Adipose tissue (tissue), 3 donors: ENCODE data around the gene ZIC5. TPM values are rescaled to one million over a fixed set of nuclear protein-coding genes. Genes with fewer than 3 reads are reported as not detected.

Experiments used
- H3K27ac ChIP-seq: one replicate; pipeline ENCODE4 v1.5.1; 2013; ENCODE audit warnings: low read depth, low read length
- WGBS, 3 donors: extraction: QIAGEN DNeasy Blood & Tissue Kit; methylation state at CpG; one replicate each; pipeline ENCODE4 v1.1.7; 2013; 5-methylcytosine and 5-hydroxymethylcytosine counted together
- polyA plus RNA-seq, 3 donors: library from polyadenylated mRNA; stranded (reverse); fragments of 200-250 nt; gene quantifications; one replicate each; pipeline ENCODE4 v1.2.3, GENCODE V29; 2013
- donor health status: healthy with polysubstance abuse.
- donor health status: Bipolar disorder and iron deficiency.
- donor health status: healthy.

ZIC5 gene
- polyA plus RNA-seq, result not detected

GRCh38 chr13:99971576-99972189 lies at the start of gene ZIC5:
Gene ZIC5 (minus strand): TSS chr13:99971767. CDS start chr13:99971603, 164 bp downstream.
- no peak within 1 kb of the TSS for H3K27ac ChIP-seq
- WGBS, 3 donors, result 4 to 8% (median 5%) methylated on average over 41 of the region's 41 CpGs

- H3K27ac ChIP-seq, result no peak overlapping the region
- 91 to 98% (median 97%) methylated on average over 3 of the region's 3 CpGs for WGBS, 3 donors
Observed at GRCh38 chr13:100019780-100020356, 48.3 kb upstream of the ZIC5 start.

GRCh38 chr13:100014621-100015020 lies 43.1 kb upstream of the ZIC5 start:
- 88 to 94% (median 94%) methylated on average over 1 of the region's 1 CpG for WGBS, 3 donors
- no peak overlapping the region for H3K27ac ChIP-seq

- 88 to 93% (median 90%) methylated on average over 11 of the region's 11 CpGs for WGBS, 3 donors
Observed at GRCh38 chr13:99998261-99998660, 26.7 kb upstream of the ZIC5 start.

GRCh38 chr13:99997702-99998214 lies 26.2 kb upstream of the ZIC5 start:
- WGBS, 3 donors, result 37 to 52% (median 39%) methylated on average over 39 to 40 of the region's 40 CpGs
- no peak overlapping the region for H3K27ac ChIP-seq

More at GRCh38 chr13:99998261-99998660, 26.7 kb upstream of the ZIC5 start:
- H3K27ac ChIP-seq, result no peak overlapping the region

- WGBS, 3 donors, result 20 to 24% (median 24%) methylated on average over 8 of the region's 8 CpGs
Observed at GRCh38 chr13:99996381-99996973, 24.9 kb upstream of the ZIC5 start.

GRCh38 chr13:99995589-99996380 lies 24.2 kb upstream of the ZIC5 start:
- WGBS, 3 donors, result 8 to 11% (median 10%) methylated on average over 21 of the region's 21 CpGs
- H3K27ac ChIP-seq, result no peak overlapping the region

More at GRCh38 chr13:99996381-99996973, 24.9 kb upstream of the ZIC5 start:
- no peak overlapping the region for H3K27ac ChIP-seq

GRCh38 chr13:99995104-99995588 lies 23.6 kb upstream of the ZIC5 start:
- H3K27ac ChIP-seq, result no peak overlapping the region
- 15 to 21% (median 21%) methylated on average over 3 of the region's 3 CpGs for WGBS, 3 donors

- 17 to 23% (median 22%) methylated on average over 1 of the region's 1 CpG for WGBS, 3 donors
Observed at GRCh38 chr13:99994638-99995020, 23.1 kb upstream of the ZIC5 start.

GRCh38 chr13:99993660-99994637 lies 22.4 kb upstream of the ZIC5 start:
- 13 to 17% (median 14%) methylated on average over 9 of the region's 9 CpGs for WGBS, 3 donors
- H3K27ac ChIP-seq, result no peak overlapping the region

More at GRCh38 chr13:99994638-99995020, 23.1 kb upstream of the ZIC5 start:
- no peak overlapping the region for H3K27ac ChIP-seq

- H3K27ac ChIP-seq, result no peak overlapping the region
- 9 to 12% (median 10%) methylated on average over 3 of the region's 3 CpGs for WGBS, 3 donors
Observed at GRCh38 chr13:99992949-99993351, 21.4 kb upstream of the ZIC5 start.

GRCh38 chr13:99991828-99992775 lies 20.5 kb upstream of the ZIC5 start:
- no peak overlapping the region for H3K27ac ChIP-seq
- WGBS, 3 donors, result 10 to 14% (median 10%) methylated on average over 36 of the region's 36 CpGs

GRCh38 chr13:99991013-99991827 lies 19.7 kb upstream of the ZIC5 start:
- no peak overlapping the region for H3K27ac ChIP-seq
- WGBS, 3 donors, result 9 to 10% (median 9%) methylated on average over 32 to 35 of the region's 35 CpGs

GRCh38 chr13:99990126-99990977 lies 18.8 kb upstream of the ZIC5 start:
- WGBS, 3 donors, result 9 to 11% (median 10%) methylated on average over 42 of the region's 42 CpGs

More at GRCh38 chr13:99990126-99990977, 18.8 kb upstream of the ZIC5 start:
- no peak overlapping the region for H3K27ac ChIP-seq
